HG03558 (cell line): ENCODE data around the gene SGMS1.
"Not testable (repeated sequence)": the region's sequence is repeated elsewhere in the genome, so short reads cannot be mapped to it uniquely, and the experiment has no call there.

Source experiments
- ATAC-seq: cut with Tn5 transposase; IDR thresholded peaks from one replicate; pipeline ENCODE4 v1.9.1; 2021; ENCODE audit warnings: moderate number of reproducible peaks; ENCODE audit not compliant: unreplicated experiment; ENCODE audit errors: extremely low read depth

The SGMS1 gene

DNA sequence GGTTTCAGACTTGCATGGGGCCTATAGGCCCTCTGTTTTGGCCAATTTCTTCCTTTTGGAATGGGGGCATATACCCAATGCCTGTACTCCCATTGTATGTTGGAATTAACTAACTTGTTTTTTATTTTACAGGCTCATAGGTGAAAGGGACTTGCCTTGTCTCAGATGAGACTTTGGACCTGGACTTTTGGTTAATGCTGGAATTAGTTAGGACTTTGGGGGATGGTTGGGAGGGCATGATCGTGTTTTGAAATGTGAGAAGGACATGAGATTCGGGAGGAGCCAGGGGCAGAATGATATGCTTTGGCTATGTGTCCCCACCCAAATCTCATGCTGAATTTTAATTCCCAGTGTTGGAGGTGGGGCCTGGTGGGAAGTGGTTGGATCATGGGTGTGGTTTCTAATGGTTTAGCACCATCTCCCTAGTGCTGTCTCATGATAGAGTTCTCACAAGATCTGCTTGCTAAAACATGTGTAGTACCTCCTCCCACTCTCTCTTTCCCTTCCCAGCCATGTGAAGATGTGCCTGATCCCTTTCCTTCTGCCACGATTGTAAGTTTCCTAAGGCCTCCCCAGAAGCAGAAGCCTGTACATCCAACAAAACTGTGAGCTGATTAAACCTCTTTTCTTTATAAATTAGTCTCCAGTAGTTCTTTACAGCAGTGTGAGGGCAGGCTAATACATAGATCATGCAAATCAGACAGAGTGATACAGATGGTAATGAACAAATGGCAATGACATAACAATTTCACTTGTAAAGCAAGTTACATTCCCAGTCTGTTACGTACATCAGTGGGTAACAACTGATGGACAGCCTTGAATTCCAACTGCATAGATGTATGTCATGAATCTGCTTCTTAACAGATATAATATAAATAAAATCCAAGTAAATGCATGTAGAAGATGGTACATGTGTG lies 146.2 kb downstream of the SGMS1 start:
- ATAC-seq: no peak

DNA sequence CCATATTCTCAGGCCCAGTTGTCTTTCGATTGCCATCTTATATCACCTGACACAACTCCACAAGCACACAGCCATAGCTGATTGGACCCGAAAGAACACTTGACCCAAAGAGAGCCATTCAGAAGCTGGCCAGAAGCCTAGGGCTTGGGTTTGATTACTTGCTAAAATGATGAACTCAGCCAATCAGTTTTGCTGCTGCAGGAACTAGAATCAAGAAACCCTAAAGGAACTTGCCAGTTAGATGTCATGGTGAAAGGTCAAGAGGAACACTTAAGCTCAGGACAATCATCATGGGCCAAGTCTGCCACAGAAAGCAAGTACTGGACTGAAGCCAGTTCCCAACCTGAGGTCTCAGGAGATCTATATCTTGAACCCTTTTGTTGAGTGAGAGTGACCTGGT lies 150.0 kb downstream of the SGMS1 start:
- no peak for ATAC-seq

DNA sequence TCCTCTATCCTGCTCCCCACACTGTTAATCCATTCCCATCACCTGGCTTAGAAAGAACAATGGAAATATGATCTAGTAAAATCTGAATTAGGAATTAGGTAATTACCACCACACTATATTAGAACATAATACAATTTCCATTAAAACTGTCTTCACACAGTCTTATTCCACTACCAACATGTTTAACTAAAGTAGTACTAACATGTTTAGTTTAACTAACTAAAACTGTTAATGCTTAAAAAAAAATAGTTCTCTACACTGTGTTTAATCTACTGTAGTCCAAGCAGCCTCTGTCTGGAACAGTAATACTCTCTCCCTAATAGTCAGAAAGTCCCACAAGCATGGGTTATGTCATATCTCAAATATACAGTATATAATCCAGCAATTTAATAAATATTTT lies 150.8 kb downstream of the SGMS1 start:
- no peak for ATAC-seq

DNA sequence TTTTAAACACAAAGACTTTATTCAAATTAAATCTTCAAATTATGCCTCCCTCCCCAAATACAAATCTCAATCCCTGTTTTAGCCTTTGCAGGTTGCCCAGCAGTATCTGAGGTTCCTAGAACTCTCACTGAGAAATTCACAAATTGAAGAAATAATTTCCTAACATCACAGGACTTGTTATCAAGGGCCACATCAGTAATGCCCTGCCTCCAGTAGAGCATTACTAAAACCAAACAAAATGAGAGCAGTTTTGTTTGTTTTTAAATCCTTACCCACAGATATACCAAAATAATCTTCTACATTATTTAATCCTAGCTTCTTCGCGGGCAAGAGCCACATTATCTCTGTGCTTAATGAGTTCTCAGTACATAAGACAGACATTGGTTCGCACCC lies 152.2 kb downstream of the SGMS1 start:
- ATAC-seq: no peak

GRCh38 chr10:50470798-50471582 lies 152.8 kb downstream of the SGMS1 start:
- ATAC-seq: no peak

GRCh38 chr10:50470345-50470744 lies 153.4 kb downstream of the SGMS1 start:
- no peak for ATAC-seq

DNA sequence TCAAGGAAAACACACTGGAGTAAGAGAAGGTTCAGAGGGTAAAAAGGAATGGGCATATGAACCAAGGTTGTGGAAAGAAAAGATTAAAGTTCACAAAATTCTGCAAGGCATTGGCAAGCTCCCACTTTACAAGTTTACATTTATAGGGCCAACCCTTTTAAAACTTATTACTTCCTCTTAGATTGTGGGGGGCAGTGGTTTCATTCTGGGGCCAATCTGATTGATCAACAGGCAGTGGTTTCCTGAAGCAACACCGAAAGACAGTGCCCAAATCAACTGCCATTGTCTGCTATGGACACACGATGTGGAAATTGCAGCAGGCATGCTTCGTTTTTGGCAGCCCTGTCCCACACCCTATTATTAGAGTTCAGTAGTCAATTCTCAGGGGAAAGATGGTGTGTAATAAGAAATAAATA lies 154.0 kb downstream of the SGMS1 start:
- ATAC-seq: no peak

GRCh38 chr10:50469288-50469687 lies 154.5 kb downstream of the SGMS1 start:
- no peak for ATAC-seq

DNA sequence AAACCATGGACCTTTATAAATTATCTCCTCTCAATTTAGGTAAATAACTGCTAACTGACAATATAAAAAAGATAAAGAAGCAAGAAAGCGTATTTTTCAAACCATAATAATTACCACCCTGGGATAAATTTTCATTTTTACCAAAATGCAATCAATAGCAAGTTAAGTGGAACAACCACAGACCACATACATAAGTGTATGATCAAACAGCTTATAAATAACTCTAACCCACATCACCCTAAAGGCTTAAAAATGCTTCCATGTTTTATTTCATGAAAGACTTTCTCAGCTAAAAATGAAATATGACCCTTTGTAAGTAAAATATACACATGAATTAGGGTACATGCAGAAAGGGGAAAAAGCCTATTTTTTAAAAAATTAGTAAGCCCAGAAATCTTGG lies 156.5 kb downstream of the SGMS1 start:
- ATAC-seq: no peak

- ATAC-seq: no peak
These were observed 159.7 kb downstream of the SGMS1 start for GRCh38 chr10:50464004-50464409.

DNA sequence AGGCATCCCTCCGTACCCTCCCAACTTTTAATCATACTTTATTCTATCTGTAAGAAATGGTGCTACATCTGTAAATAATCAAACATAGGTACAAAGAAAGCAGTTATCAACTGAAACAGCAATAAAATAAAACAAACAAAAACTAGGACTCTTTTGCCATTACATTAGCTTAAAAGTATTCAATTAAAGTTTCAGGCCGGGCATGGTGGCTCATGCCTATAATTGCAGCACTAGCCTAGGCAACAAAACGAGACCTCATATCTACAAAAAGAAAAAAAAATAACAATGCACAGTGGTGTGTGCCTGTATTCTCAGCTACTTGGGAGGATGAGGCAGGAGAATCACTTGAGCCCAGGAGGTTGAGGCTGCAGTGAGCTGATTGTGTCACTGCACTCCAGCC lies 161.9 kb downstream of the SGMS1 start:
- no peak for ATAC-seq

DNA sequence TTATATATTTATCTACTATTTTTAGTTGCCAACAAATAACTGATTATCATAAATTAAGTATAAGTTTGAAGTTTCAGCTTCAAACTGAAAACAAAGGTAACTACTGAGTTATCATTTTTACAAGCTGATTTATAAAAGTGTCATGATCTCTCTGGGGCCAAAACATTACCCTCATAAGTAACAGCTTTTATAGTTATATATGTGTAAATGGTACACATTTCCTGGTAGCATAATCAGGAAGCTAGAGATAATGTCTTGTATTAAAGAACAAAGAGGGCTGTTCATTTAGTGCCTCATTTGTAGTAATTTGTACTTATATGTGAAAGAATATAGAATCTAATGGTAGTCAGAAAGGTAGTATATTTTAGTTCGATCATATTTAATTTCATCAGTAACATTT lies 162.6 kb downstream of the SGMS1 start:
- ATAC-seq: no peak

DNA sequence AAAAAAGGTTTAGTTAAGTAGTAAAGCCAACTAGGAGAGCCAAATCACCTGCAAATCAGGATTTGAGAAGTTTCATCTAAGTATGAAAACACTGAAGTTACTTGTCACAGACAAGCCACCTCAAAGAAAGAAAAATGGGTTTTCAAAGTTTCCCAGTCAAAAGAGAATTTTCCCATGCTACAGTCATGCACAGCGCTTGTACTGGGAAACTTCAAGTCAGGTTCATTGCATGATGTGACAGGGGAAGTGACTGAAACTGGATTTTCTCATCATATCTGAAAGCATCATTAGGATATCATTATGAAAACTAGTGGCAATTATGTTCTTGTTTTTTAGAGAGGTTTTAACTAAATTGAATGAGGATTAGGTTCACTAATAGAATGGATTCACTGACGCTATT lies 167.0 kb downstream of the SGMS1 start:
- no peak for ATAC-seq

DNA sequence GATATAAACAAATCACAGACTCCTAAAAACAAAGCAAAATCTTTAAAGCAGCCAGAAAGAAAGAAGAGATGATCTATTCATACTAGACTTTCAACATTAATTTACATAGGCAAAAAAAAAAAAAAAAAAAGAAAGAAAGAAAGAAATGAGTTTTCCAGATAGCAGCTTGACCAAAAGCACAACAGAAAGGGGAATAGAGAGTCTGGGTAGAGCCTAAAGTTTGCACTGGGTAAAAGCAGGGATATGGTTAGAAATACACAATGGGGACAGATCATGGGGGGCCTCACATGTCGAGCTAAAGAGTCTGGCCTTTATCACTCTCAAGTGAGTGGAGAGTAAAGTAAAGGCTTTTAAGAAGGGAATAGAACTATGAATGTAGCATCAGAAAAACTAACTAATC lies 169.8 kb downstream of the SGMS1 start:
- no peak for ATAC-seq

GRCh38 chr10:50452603-50453002 lies 171.2 kb downstream of the SGMS1 start:
- no peak for ATAC-seq

GRCh38 chr10:50447691-50448090 lies 176.1 kb downstream of the SGMS1 start:
- ATAC-seq: no peak

DNA sequence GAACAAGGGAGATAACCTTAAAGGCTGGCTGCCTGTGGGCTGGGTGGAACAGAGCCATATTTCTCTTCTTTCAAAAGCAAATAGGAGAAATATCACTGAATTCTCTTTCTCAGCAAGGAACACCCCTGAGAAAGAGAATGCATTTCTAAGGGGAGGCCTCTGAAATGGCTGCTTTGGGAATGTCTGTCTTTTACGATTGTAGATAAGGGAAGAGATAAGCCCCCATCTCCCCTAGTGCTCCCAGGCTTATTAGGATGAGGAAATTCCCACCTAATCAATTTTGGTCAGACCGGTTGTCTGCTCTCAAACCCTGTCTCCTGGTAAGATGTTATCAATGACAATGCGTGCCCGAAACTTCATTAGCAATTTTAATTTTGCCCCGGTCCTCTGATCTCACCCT lies 178.0 kb downstream of the SGMS1 start:
- not testable (repeated sequence) for ATAC-seq

DNA sequence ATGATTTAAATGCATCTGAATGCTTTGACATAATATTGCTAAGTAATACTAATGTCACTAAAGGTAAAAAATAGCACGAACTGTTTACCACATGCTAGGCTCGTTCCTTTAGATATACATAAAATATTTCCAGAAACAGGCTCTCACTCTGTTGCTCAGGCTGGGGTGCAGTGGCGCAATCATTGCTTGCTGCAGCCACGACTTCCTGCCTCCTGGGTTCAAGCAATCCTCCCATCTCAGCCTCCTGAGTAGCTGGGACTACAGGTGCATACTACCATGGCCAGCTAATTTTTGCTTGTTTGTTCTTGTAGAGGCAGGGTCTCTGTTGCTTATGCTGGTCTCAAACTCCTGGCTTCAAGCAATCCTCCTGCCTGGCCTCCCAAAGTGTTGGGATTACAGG lies 183.3 kb downstream of the SGMS1 start:
- ATAC-seq: no peak

- no peak for ATAC-seq
These were observed 183.9 kb downstream of the SGMS1 start for GRCh38 chr10:50439806-50440205.

DNA sequence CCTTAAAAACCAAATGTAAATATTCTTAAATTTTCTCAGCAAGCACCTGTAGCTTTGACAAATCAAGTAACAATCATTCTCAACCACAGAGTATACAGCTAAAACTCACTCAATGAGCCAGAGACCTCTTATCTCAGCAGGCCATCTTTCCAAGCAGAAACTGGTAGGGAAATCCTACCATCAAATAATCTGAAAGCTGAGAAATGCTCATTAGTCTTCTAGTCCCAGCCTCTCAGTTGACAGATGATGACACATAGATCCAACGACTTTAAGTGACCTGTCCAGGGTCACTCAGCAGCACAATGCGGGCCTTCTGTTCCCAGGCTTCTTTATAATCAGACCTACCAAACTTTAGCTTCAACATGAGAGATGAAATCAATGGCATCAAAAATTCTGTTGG lies 184.6 kb downstream of the SGMS1 start:
- no peak for ATAC-seq
